ENCODE results near the gene THAP3. TPM values are rescaled to one million over a fixed set of nuclear protein-coding genes. Genes with fewer than 3 reads are reported as not detected.
"Not testable (repeated sequence)": the region's sequence is repeated elsewhere in the genome, so short reads cannot be mapped to it uniquely, and the experiment has no call there.

Gene THAP3
- total RNA-seq, 2 donors from 2014 or later, result 11.9 to 18.9 TPM

GRCh38 chr1:6635161-6635909, 10.7 kb downstream of the THAP3 start:
- intact Hi-C loops (cut with DNase I), result no loop called here
- Histone ChIP-seq H3K27ac (peak overlapping the region in 2 of 4 donors; percentile 8 to 12), H3K27me3 (no peaks in the 10 kb centered on the region), H3K4me1 (peaks cover 16% of the 10 kb centered on the region), H3K9me3 (no peaks in the 10 kb centered on the region), H3K36me3 (replicated peaks in 1 of 2; ENCODE audit: insufficient read depth in 1 of 2, low read depth in 2 of 2) (peaks cover 10 to 19% of the 10 kb centered on the region in 2 donors), H3K4me3 (no peak overlapping the region)
- DNase-seq (peak in 2 of 4 donors; percentile 28 to 32), ATAC-seq (no peak)
- TF ChIP-seq CTCF (IDR thresholded peaks at IDR 0.05), result no peak
- no peak for TF ChIP-seq POLR2A (IDR thresholded peaks at IDR 0.05)
- WGBS, 2 donors, result 59 to 66% methylated on average over 20 of the region's 20 CpGs

GRCh38 chr1:6635910-6636760, 11.5 kb downstream of the THAP3 start:
- TF ChIP-seq POLR2A (IDR thresholded peaks at IDR 0.05), result no peak
- no peak for TF ChIP-seq CTCF (IDR thresholded peaks at IDR 0.05)
- no peak for ATAC-seq
- Histone ChIP-seq H3K27ac (peak overlapping the region in 2 of 4 donors; percentile 8 to 12), H3K4me3 (no peak overlapping the region), H3K36me3 (replicated peaks in 1 of 2; ENCODE audit: insufficient read depth in 1 of 2, low read depth in 2 of 2) (peaks cover 10 to 19% of the 10 kb centered on the region in 2 donors), H3K4me1 (peaks cover 16% of the 10 kb centered on the region), H3K9me3 (no peaks in the 10 kb centered on the region), H3K27me3 (no peaks in the 10 kb centered on the region)
- DNase-seq, result no peak
- 72 to 86% methylated on average over 13 to 16 of the region's 16 CpGs for WGBS, 2 donors
- intact Hi-C loops (cut with DNase I), result no loop called here

- ATAC-seq; H3K27ac ChIP-seq; intact Hi-C loops (cut with DNase I); H3K9me3 ChIP-seq; H3K27me3 ChIP-seq; H3K4me3 ChIP-seq; DNase-seq: not testable (repeated sequence)
- 97% methylated on average over 5 to 6 of the region's 6 CpGs for WGBS, 2 donors
- Histone ChIP-seq H3K4me1 (peaks cover 16% of the 10 kb centered on the region), H3K36me3 (replicated peaks in 1 of 2; ENCODE audit: insufficient read depth in 1 of 2, low read depth in 2 of 2) (peaks cover 10 to 19% of the 10 kb centered on the region in 2 donors)
Observed at GRCh38 chr1:6636778-6637177, 12.1 kb downstream of the THAP3 start.

- ATAC-seq, result no peak
- intact Hi-C loops (cut with DNase I), result no loop called here
- Histone ChIP-seq H3K9me3 (no peaks in the 10 kb centered on the region), H3K4me1 (peaks cover 16% of the 10 kb centered on the region), H3K36me3 (replicated peaks in 1 of 2; ENCODE audit: insufficient read depth in 1 of 2, low read depth in 2 of 2) (peaks cover 7 to 18% of the 10 kb centered on the region in 2 donors), H3K27ac (peak overlapping the region in 1 of 4 donors; percentile 8), H3K27me3 (no peaks in the 10 kb centered on the region), H3K4me3 (no peak overlapping the region)
- 83 to 90% methylated on average over 6 to 9 of the region's 9 CpGs for WGBS, 2 donors
- TF ChIP-seq CTCF (IDR thresholded peaks at IDR 0.05) (no peak), POLR2A (IDR thresholded peaks at IDR 0.05) (no peak)
- no peak for DNase-seq
Observed at GRCh38 chr1:6637770-6638169, 13.1 kb downstream of the THAP3 start.

GRCh38 chr1:6638226-6638625, 13.6 kb downstream of the THAP3 start:
- H3K36me3 ChIP-seq (replicated peaks in 1 of 2; ENCODE audit: insufficient read depth in 1 of 2, low read depth in 2 of 2), result peaks cover 6 to 18% of the 10 kb centered on the region in 2 donors
- 56 to 62% methylated on average over 18 of the region's 18 CpGs for WGBS, 2 donors
- peak overlapping the region in 1 of 4 donors; percentile 8 for H3K27ac ChIP-seq
- DNase-seq (peak; percentile 56 to 85 (median 80)), ATAC-seq (peak; percentile 33)
- H3K4me1 ChIP-seq, result peaks cover 16% of the 10 kb centered on the region
- intact Hi-C loops (cut with DNase I), result no loop called here
- H3K27me3 ChIP-seq, result no peaks in the 10 kb centered on the region
- H3K9me3 ChIP-seq, result no peaks in the 10 kb centered on the region
- no peak overlapping the region for H3K4me3 ChIP-seq
- TF ChIP-seq CTCF (IDR thresholded peaks at IDR 0.05) (no peak), POLR2A (IDR thresholded peaks at IDR 0.05) (no peak)

GRCh38 chr1:6640867-6641266, 16.2 kb downstream of the THAP3 start:
- not testable (repeated sequence) for DNase-seq, H3K27me3 ChIP-seq, H3K9me3 ChIP-seq, ATAC-seq, H3K4me1 ChIP-seq, H3K4me3 ChIP-seq, H3K27ac ChIP-seq
- WGBS, 2 donors, result 86 to 91% methylated on average over 3 of the region's 3 CpGs
- H3K36me3 ChIP-seq (replicated peaks in 1 of 2; ENCODE audit: insufficient read depth in 1 of 2, low read depth in 2 of 2), result peaks cover 6 to 16% of the 10 kb centered on the region in 2 donors
- intact Hi-C loops (cut with DNase I), result loop anchor here (10.0 kb wide), 1 partner anchor 156 kb away; no protein-coding TSS in a partner anchor

All from body of pancreas (tissue), 4 donors.